ENCODE measurements around the gene TCF12.

TCF12 gene

GRCh38 chr15:56913670-56914069 lies 4.8 kb upstream of the TCF12 start:
- TF ChIP-seq CTCF (IDR thresholded peaks at IDR 0.05; ENCODE audit: control insufficient read depth, extremely low read depth, insufficient read depth) = no peak
- H3K4me3 ChIP-seq (ENCODE audit: low read depth, low read length) = no peak overlapping the region
- no peak for DNase-seq (ENCODE audit: low read depth)

DNA sequence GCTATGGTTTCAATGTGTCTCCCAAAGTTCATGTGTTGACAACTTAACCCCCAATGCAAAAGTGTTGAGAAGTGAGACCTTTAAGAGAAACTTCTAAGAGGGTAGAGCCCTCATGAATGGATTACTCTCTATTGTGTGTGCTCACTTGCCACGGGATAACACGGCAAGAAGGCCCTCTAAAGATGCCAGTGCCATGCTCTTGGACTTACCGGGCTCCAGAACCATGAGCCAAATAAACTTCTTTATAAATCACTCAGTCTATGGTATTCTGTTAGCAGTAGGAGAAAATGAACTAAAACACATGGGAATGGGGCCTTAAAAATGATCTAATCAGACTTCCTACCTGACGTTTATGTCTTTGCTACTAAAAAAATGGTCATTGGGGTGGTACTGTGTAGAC lies 2.6 kb upstream of the TCF12 start:
- no peak for DNase-seq (ENCODE audit: low read depth)
- no peak overlapping the region for H3K4me3 ChIP-seq (ENCODE audit: low read depth, low read length)
- TF ChIP-seq CTCF (IDR thresholded peaks at IDR 0.05; ENCODE audit: control insufficient read depth, extremely low read depth, insufficient read depth) = no peak

GRCh38 chr15:56916825-56917477 lies 1.5 kb upstream of the TCF12 start:
- TF ChIP-seq CTCF (IDR thresholded peaks at IDR 0.05; ENCODE audit: control insufficient read depth, extremely low read depth, insufficient read depth) = no peak
- no peak overlapping the region for H3K4me3 ChIP-seq (ENCODE audit: low read depth, low read length)
- no peak for DNase-seq (ENCODE audit: low read depth)

DNA sequence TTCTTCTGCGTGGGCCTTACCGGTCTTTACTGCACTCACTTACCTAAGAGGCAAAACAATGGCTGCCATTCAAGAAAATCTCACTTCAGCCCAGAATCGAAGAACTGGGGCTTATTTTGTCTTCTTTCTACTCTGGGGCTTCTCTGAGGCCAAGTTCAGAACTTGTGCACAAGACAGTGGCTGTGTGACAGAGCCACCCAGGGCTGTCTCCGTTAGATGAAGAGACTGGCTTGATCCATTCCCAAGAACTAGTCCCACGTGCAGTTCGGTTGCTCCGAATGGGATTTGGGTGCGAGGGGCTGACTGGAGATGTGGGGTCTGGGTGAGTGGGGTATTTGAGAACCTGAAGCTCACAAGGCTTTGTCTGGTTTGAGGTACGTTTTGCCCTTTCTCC lies 795 bp upstream of the TCF12 start:
- no peak for DNase-seq (ENCODE audit: low read depth)
- no peak for TF ChIP-seq CTCF (IDR thresholded peaks at IDR 0.05; ENCODE audit: control insufficient read depth, extremely low read depth, insufficient read depth)
- peak overlapping the region; percentile 67; the same call in 1 of the 2 replicates for H3K4me3 ChIP-seq (ENCODE audit: low read depth, low read length)

DNA sequence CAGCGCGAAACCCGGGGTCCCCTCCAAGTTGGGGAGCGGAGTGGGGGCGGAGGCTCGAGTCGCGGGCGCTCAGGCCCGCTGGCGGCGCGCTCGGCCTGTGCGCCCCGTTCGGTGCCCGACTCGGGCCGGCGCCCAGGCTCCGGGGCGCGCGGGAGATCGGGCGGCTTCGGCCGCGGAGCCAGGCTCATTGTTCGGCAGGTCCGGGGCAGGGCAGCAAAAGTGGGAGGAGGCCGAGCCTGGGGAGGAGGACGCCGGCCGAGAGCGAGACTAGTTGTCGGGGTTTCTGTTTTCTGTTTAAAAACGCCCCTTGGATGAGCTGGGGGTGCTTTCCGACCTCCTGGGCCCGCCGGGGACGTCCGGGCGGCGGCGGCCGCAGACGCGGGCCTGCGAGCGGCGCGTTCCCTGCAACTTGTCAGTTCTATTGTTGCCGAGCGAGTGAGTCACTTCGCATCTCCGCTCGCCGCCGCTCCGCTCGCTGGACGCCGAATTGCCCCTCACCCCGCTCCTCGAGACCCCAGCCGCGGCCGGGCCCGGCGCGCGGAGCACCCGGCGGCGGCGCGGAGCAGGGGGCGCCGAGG lies 676 bp downstream of the TCF12 start:
- peak overlapping the region; percentile 67 for H3K4me3 ChIP-seq (ENCODE audit: low read depth, low read length)
- no peak for DNase-seq (ENCODE audit: low read depth)
- peak; percentile 9; the same call in 1 of the 2 replicates for TF ChIP-seq CTCF (IDR thresholded peaks at IDR 0.05; ENCODE audit: control insufficient read depth, extremely low read depth, insufficient read depth)

GRCh38 chr15:56919609-56920366 lies 1.3 kb downstream of the TCF12 start:
- peak overlapping the region; percentile 67 for H3K4me3 ChIP-seq (ENCODE audit: low read depth, low read length)
- no peak for DNase-seq (ENCODE audit: low read depth)
- TF ChIP-seq CTCF (IDR thresholded peaks at IDR 0.05; ENCODE audit: control insufficient read depth, extremely low read depth, insufficient read depth) = no peak
